ENCODE results near the gene FMNL2. TPM values are rescaled to one million over a fixed set of nuclear protein-coding genes. Genes with fewer than 3 reads are reported as not detected.

The FMNL2 gene
- polyA plus RNA-seq, 3 donors = 5.0 to 41.3 (median 22.3) TPM

DNA sequence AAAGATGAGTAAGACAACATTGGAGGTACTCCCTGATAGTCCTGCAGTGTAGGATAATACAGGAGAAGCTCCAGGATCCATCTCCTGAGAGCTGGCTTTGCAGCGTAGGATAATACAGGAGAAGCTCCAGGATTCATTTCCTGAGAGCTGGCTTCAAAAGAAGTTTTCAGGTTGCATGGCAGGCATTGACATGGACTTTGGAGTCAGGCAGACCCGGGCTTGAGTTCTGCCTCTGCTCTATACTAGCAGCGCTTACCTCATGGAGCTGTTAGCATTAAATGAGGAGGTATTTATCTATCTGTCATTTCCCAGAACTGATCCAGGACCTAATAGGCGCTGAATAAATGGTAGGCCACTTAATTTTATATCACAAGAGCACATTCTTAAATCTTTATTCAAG, 97.8 kb downstream of the FMNL2 start:
- WGBS, 3 donors = 86 to 92% (median 87%) methylated on average over 4 of the region's 4 CpGs
- H3K27ac ChIP-seq (ENCODE audit: low read depth, low read length) = no peak overlapping the region

- WGBS, 3 donors = 78 to 93% (median 91%) methylated on average over 1 of the region's 1 CpG
- H3K27ac ChIP-seq (ENCODE audit: low read depth, low read length) = no peak overlapping the region
Measured at GRCh38 chr2:152433289-152433688, 98.3 kb downstream of the FMNL2 start.

DNA sequence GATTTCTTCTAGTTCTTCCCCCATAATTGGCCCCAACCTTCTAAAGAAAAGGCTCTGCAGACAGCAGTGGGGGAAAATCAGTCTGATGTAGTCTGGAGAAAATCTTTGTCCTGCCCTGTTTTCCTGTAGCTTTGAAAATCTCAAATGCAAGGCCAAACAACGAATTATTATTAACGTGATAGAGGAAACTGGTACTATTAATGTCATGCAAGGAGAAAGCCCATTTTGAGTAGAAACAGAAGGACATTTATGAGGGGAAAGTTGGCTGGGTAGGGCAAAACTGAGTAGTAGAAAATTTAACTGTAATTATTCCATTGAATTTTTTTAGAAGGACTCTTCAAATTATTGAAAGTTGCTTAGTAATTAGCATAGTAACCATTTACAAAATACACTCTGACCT, 98.8 kb downstream of the FMNL2 start:
- H3K27ac ChIP-seq (ENCODE audit: low read depth, low read length) = no peak overlapping the region
- 55 to 73% (median 57%) methylated on average over 2 of the region's 2 CpGs for WGBS, 3 donors

GRCh38 chr2:152434395-152435182, 99.6 kb downstream of the FMNL2 start:
- WGBS, 3 donors = 97 to 100% (median 97%) methylated on average over 1 of the region's 1 CpG
- no peak overlapping the region for H3K27ac ChIP-seq (ENCODE audit: low read depth, low read length)

DNA sequence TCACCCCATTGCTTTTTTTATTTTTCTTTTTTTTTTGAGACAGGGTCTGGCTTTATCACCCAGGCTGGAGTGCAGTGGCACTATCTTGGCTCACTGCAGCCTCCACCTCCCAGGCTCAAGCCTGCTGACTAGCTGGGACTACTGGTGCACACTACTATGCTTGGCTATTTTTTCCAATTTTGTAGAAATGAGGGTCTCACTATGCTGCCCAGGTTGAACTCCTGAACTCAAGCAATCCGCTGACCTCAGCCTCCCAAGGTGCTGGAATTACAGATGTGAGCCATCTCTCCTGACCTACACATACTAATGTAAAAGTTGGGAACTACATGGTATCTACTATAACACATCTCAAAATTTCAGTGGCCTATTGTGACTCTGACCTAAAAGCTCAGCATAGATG, 101.2 kb downstream of the FMNL2 start:
- H3K27ac ChIP-seq (ENCODE audit: low read depth, low read length) = no peak overlapping the region
- WGBS, 3 donors = 96 to 100% (median 96%) methylated on average over 1 of the region's 1 CpG

DNA sequence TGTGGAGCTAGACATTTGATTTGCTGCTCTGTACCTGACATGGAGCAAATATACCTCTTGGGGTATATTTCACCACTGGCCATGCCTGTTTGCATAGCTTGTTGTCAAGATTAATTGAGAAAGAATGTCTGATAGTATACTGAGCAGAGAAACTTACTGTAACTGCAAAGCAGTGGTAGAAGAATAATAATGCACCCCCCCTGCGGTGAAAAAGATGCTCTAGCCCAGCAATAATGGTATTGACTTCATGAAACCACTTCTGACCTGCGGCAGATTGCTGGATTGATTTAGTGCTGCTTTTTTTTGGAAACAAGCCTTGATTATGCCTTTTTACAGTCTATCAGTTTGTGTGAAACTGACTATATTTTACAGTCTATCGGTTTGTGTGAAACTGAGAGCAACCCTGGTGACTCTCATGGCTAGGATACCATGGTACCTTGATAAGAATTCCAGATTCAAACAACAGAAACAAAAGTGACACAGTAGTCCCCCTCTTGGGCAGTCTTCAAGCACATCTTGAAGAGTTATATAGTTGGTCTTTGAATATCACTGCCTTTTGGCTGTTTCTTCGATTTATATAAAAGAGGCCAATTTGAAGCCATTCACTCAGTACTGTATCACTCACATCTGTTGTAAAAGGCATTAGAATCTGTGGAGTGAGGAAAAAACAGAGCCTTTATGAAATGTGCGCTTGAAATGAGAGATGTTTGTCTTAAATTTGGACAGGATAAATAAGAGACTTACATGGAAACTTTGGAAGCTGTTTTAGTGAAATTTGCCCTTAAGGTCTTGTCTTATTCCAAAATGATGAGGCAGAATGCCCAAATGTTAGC, 102.5 kb downstream of the FMNL2 start:
- no peak overlapping the region for H3K27ac ChIP-seq (ENCODE audit: low read depth, low read length)
- WGBS, 3 donors = 93 to 96% (median 94%) methylated on average over 5 of the region's 5 CpGs

DNA sequence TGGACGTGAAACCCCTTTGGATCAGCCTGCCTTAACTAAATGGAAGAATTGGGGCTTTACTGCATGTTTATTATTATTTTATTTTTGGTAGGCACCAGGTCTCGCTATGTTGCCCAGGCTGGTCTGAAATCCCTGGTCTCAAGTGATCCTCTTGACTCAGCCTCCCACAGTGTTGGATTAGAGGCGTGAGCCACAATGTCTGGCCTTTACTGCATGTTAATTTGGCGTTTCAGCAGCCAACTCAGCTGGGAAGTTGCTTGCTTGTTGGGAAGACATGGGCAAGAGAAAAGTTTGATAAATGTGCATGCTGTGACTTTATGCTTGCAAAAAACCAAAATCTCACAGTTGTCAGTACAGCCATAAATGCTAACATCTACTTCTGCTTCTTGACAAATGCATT, 105.1 kb downstream of the FMNL2 start:
- 87 to 93% (median 91%) methylated on average over 4 of the region's 4 CpGs for WGBS, 3 donors
- no peak overlapping the region for H3K27ac ChIP-seq (ENCODE audit: low read depth, low read length)

- 90 to 93% (median 92%) methylated on average over 3 of the region's 3 CpGs for WGBS, 3 donors
- no peak overlapping the region for H3K27ac ChIP-seq (ENCODE audit: low read depth, low read length)
Measured at GRCh38 chr2:152440460-152440859, 105.5 kb downstream of the FMNL2 start.

GRCh38 chr2:152441961-152442360, 107.0 kb downstream of the FMNL2 start:
- WGBS, 3 donors = 92 to 96% (median 93%) methylated on average over 7 of the region's 7 CpGs
- no peak overlapping the region for H3K27ac ChIP-seq (ENCODE audit: low read depth, low read length)

- no peak overlapping the region for H3K27ac ChIP-seq (ENCODE audit: low read depth, low read length)
- WGBS, 3 donors = 57 to 78% (median 69%) methylated on average over 6 of the region's 6 CpGs
Measured at GRCh38 chr2:152443771-152444170, 108.8 kb downstream of the FMNL2 start.

GRCh38 chr2:152444448-152444847, 109.5 kb downstream of the FMNL2 start:
- H3K27ac ChIP-seq (ENCODE audit: low read depth, low read length) = no peak overlapping the region
- 67 to 74% (median 68%) methylated on average over 3 of the region's 3 CpGs for WGBS, 3 donors

DNA sequence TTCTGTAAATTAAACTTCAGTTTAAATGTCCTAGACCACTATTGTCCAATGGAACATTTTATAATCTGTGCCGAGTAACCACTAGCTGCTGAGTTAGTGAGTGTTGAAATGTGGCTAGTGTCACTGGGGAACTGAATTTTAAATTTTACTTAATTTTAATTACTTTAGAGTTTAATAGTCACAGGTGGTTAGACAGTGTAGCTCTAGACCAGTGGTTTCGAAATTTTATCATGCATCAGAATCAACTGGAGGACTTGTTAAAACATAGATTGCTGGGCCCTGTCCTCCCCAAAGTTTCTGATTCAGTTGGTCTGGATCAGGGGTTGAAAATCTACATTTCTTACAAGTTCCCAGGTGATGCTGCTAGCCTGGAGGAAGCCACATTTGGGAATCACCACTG, 110.4 kb downstream of the FMNL2 start:
- H3K27ac ChIP-seq (ENCODE audit: low read depth, low read length) = no peak overlapping the region
- whole genome bisulfite sequencing, 3 donors = 38 to 89% (median 40%) methylated on average over 2 of the region's 2 CpGs

DNA sequence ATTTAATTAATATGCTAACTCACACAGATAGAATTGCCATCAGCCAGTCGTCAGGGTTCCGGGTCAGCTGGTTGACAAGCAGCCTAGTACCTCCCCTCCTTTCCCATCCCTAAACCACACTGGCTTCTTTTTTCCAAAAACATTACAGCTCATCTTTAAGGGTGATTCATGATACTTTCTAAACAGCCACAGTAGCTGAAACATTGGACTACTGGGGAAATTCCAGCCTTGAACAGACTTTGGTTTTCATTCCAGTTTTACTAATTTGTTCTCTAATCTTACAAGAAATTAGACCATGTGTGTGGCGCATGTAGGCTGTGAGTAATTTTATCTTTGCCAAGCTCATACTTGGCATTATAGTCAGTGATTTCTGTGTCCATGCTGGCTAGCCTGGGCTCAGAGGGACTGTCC, 110.8 kb downstream of the FMNL2 start:
- 35 to 60% (median 50%) methylated on average over 3 of the region's 3 CpGs for WGBS, 3 donors
- no peak overlapping the region for H3K27ac ChIP-seq (ENCODE audit: low read depth, low read length)

- 52 to 61% (median 57%) methylated on average over 1 of the region's 1 CpG for WGBS, 3 donors
Measured at GRCh38 chr2:152446213-152446612, 111.2 kb downstream of the FMNL2 start.

DNA sequence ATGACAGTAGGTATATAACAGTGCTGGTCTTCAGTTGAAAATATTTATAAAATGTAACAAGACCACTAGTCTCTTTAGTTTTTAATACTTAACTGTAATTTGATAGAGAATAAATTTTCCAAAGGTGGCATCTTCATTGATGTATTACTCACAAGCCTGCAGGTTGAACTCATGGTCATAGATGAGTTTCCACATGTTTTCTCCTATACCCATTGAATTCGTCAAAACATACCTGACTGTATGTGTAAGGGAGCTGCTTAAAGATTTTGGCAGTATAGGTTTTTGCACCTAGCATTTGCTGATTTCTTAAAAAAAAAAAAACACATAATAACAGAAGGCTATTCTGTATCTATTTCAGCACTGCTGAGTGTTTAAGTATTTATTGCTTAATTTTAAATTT, 112.9 kb downstream of the FMNL2 start:
- WGBS, 3 donors = 97 to 100% (median 99%) methylated on average over 1 of the region's 1 CpG
- no peak overlapping the region for H3K27ac ChIP-seq (ENCODE audit: low read depth, low read length)

More at GRCh38 chr2:152446213-152446612, 111.2 kb downstream of the FMNL2 start:
- H3K27ac ChIP-seq (ENCODE audit: low read depth, low read length) = no peak overlapping the region

- H3K27ac ChIP-seq (ENCODE audit: low read depth, low read length) = no peak overlapping the region
- WGBS, 3 donors = 75 to 83% (median 81%) methylated on average over 5 of the region's 5 CpGs
Measured at GRCh38 chr2:152448606-152449005, 113.6 kb downstream of the FMNL2 start.

DNA sequence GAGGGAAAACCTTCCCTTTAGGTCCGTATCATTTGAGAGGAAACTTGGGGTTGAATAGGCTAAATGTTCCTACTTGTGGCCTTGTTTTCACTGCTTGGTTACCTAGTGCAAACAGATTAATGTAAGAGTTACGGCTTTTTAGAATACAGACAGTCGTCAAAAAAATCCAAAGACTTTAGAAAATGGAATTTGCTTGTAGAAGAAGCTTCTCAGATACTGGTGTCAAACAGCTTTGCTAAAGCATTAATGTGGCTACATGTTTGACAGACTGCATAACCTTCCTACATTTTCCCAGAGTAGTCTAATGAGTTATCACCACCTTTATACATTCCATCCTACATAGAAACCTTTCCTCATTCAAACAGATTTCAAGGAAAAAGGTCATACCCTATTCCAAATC, 114.6 kb downstream of the FMNL2 start:
- 91 to 96% (median 93%) methylated on average over 3 of the region's 3 CpGs for WGBS, 3 donors

GRCh38 chr2:152450176-152450575, 115.2 kb downstream of the FMNL2 start:
- 91 to 97% (median 95%) methylated on average over 4 of the region's 4 CpGs for WGBS, 3 donors
- no peak overlapping the region for H3K27ac ChIP-seq (ENCODE audit: low read depth, low read length)

More for the DNA sequence above, 114.6 kb downstream of the FMNL2 start:
- H3K27ac ChIP-seq (ENCODE audit: low read depth, low read length) = no peak overlapping the region

GRCh38 chr2:152452256-152452973, 117.4 kb downstream of the FMNL2 start:
- no peak overlapping the region for H3K27ac ChIP-seq (ENCODE audit: low read depth, low read length)
- WGBS, 3 donors = 83 to 88% (median 87%) methylated on average over 13 of the region's 13 CpGs

All from adipose tissue (tissue), 3 donors.